ENCODE measurements around the gene IFIT2. TPM values are rescaled to one million over a fixed set of nuclear protein-coding genes. Genes with fewer than 3 reads are reported as not detected.
"Not testable (repeated sequence)": the region's sequence is repeated elsewhere in the genome, so short reads cannot be mapped to it uniquely, and the experiment has no call there.

IFIT2 gene
- total RNA-seq, 3 donors from 2014 or later: 2.6 to 6.6 (median 3.5) TPM

DNA sequence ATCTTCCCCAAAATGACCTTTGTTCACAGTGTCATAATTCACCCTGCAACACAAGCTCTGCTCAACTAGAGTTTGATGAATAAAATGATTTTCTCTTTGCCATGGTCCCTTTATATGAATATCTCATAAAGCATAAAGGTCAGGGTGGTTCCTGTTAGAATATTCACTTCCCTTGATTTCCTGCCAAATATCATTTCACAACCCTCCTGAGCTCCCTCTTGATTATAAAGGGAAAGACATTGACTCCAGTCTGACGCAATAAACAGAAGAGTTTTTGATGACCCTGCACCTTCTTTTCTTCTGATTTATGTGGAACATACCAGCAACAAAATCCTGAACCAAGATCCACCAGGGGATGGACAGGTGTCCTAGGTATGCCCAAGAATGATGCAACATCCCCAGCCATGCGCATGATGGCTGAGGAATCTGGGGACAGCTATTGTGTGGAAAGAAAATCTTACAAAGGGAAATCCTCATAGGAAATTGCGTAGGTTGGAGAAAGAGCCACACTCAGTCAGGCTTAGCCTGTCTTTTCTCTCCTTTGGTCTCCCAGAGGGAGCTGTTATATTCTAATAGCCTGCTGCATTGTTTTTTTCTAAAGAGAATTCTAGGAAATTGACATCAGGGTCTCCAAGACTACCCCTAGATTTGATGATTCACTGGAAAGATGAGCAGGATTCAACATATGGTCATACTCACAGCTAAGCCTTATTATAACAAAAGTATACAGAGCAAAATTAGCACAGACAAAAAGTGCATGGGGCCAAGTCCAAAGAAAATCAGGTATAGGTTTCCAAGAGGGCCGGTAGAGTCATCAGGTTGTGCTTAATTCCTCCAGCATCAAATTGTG lies 44.8 kb downstream of the IFIT2 start:
- H3K36me3 ChIP-seq: no peaks in the 10 kb centered on the region
- peaks cover 0 to 2% of the 10 kb centered on the region in 2 donors for H3K4me1 ChIP-seq
- H3K27me3 ChIP-seq: no peaks in the 10 kb centered on the region
- no peak for DNase-seq (ENCODE audit: low spot score in 2 of 2)
- no peaks in the 10 kb centered on the region for H3K9me3 ChIP-seq
- TF ChIP-seq POLR2A (IDR thresholded peaks at IDR 0.05): no peak
- TF ChIP-seq, protein P1, sequence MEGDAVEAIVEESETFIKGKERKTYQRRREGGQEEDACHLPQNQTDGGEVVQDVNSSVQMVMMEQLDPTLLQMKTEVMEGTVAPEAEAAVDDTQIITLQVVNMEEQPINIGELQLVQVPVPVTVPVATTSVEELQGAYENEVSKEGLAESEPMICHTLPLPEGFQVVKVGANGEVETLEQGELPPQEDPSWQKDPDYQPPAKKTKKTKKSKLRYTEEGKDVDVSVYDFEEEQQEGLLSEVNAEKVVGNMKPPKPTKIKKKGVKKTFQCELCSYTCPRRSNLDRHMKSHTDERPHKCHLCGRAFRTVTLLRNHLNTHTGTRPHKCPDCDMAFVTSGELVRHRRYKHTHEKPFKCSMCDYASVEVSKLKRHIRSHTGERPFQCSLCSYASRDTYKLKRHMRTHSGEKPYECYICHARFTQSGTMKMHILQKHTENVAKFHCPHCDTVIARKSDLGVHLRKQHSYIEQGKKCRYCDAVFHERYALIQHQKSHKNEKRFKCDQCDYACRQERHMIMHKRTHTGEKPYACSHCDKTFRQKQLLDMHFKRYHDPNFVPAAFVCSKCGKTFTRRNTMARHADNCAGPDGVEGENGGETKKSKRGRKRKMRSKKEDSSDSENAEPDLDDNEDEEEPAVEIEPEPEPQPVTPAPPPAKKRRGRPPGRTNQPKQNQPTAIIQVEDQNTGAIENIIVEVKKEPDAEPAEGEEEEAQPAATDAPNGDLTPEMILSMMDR (IDR thresholded peaks at IDR 0.05): no peak
- no peak for TF ChIP-seq POLR2AphosphoS5 (IDR thresholded peaks at IDR 0.05)
- intact Hi-C loops (cut with DNase I; ENCODE audit: low total_unique reads): no loop called here
- no peak overlapping the region for H3K4me3 ChIP-seq
- H3K27ac ChIP-seq: peak overlapping the region in 1 of 2 donors; percentile 64

DNA sequence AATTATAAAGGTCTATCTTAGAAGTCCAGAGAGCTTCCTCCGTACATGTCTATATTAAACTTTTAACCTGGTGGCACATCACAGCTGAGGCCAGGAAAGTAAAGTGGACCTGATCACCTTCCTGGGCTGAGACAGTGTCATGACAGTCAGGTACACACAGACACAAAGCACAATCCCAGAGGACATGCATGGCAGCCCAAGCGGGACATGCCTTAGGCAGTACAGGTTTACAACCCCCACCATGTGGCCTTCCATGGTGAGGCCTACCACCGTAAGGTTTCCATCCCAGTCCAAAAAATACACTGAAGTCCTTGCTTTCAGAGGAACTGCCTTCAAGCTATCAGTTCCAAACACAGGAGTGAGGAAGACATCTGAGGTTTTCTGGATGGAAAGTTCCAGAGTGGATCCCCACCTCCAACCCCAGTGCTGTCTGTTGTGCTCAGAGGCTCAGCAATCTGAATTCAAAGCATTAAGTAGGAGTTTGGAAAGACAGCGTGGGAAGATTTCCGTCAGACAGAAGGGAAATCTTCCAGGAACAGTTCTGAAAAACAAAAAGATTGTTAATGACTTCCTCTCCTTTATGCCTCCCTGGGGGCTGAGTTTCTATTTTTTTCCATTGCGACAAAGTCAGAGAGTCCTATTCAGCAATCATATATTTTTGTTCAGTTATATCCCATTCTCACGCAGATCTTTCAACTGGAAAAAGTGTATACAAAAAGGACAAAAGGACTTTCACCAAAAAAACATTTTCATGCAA lies 46.0 kb downstream of the IFIT2 start:
- intact Hi-C loops (cut with DNase I; ENCODE audit: low total_unique reads): no loop called here
- Histone ChIP-seq H3K4me3 (no peak overlapping the region), H3K27ac (peak overlapping the region; percentile 22 to 86), H3K36me3 (no peaks in the 10 kb centered on the region), H3K27me3 (no peaks in the 10 kb centered on the region), H3K9me3 (no peaks in the 10 kb centered on the region), H3K4me1 (peaks cover 0 to 2% of the 10 kb centered on the region in 2 donors)
- peak in 1 of 3 donors; percentile 11 for TF ChIP-seq POLR2AphosphoS5 (IDR thresholded peaks at IDR 0.05)
- no peak for TF ChIP-seq POLR2A (IDR thresholded peaks at IDR 0.05)
- TF ChIP-seq, protein P1 (IDR thresholded peaks at IDR 0.05): no peak
- DNase-seq (ENCODE audit: low spot score in 2 of 2): no peak

DNA sequence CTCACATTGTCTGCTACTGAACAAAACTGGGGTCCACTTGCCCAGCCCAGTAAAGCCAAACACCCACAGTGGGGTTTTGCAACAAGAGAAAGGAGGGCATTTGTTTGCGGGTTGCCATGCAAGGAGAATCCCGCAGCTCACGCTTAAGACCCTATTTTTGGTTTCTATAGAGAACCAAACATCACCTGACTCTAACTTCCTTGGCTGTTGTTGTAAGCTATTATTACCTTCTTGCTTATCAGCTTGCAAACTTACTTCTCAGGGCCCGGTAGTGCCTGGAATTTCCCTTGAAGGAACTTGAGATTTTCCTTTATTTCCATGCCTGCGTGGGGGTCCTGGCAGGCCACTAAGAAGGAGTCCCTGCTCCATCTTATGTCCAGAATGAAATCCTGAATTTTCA lies 46.6 kb downstream of the IFIT2 start:
- DNase-seq (ENCODE audit: low spot score in 2 of 2): no peak
- TF ChIP-seq POLR2A (IDR thresholded peaks at IDR 0.05): no peak
- TF ChIP-seq, protein P1 (IDR thresholded peaks at IDR 0.05): no peak
- Histone ChIP-seq H3K4me1 (peaks cover 0 to 2% of the 10 kb centered on the region in 2 donors), H3K4me3 (no peak overlapping the region), H3K36me3 (no peaks in the 10 kb centered on the region), H3K9me3 (no peaks in the 10 kb centered on the region), H3K27me3 (no peaks in the 10 kb centered on the region), H3K27ac (peak overlapping the region; percentile 22 to 64)
- intact Hi-C loops (cut with DNase I; ENCODE audit: low total_unique reads): no loop called here

DNA sequence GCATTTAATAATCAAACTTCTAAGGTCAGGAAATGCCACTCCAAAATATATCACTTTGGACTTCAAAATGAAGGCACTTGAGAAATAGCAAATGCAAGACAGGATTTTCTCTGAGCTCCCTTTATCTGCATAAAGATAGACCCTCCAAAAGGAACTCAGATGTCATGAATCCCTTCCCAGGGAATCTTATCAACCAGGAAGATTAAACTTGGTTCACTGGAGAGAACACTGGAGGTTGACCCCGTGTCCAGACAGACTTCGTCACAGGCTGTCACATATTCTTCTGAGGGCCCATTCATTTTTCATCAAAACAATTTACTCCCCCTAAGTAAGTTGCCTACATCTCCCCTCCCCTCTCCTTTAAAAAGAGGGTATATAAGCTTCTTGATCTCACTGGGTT lies 47.1 kb downstream of the IFIT2 start:
- Histone ChIP-seq H3K9me3 (no peaks in the 10 kb centered on the region), H3K27ac (peak overlapping the region in 1 of 2 donors; percentile 16), H3K27me3 (no peaks in the 10 kb centered on the region), H3K4me3 (no peak overlapping the region), H3K36me3 (no peaks in the 10 kb centered on the region), H3K4me1 (peaks cover 0 to 2% of the 10 kb centered on the region in 2 donors)
- intact Hi-C loops (cut with DNase I; ENCODE audit: low total_unique reads): no loop called here
- DNase-seq (ENCODE audit: low spot score in 2 of 2): no peak
- TF ChIP-seq POLR2A (IDR thresholded peaks at IDR 0.05) (no peak), POLR2AphosphoS5 (IDR thresholded peaks at IDR 0.05) (no peak)
- TF ChIP-seq, protein P1 (IDR thresholded peaks at IDR 0.05): no peak

DNA sequence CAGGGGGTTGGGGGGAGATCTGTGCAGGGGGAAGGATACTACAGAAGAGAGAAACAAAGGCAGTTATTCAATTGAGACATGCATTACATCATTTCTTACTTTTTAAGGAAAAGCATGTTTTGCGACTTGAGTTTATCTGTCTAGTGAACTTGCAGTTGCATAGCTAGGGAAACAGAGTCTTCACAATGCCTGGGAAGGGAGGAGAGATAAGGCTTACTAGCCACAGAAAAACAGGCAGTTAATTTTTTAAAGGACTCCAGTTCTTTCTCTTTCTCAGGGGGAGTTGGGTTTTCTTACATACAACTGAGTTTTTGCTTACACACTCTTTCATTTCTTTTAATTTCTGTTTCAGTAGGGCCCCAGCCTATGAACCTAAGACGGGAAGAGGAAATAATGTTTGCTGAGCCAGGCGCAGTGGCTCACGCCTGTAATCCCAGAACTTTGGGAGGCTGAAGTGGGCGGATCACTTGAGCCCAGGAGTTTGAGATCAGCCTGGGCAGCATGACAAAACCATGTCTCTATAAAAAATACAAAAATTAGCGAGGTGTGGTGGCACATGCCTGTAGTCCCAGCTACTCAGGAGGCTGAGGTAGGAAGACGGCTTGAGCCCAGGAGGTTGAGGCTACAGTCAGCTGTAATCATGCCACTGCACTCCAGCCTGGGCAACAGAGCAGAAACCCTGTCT lies 48.9 kb downstream of the IFIT2 start:
- H3K36me3 ChIP-seq; intact Hi-C loops (cut with DNase I; ENCODE audit: low total_unique reads); H3K27me3 ChIP-seq; H3K4me1 ChIP-seq; H3K9me3 ChIP-seq; H3K4me3 ChIP-seq; DNase-seq (ENCODE audit: low spot score in 2 of 2): not testable (repeated sequence)
- peak overlapping the region; percentile 75 to 79 for H3K27ac ChIP-seq

All from breast epithelium (tissue), 4 donors.